Stomach (tissue), 4 donors: ENCODE measurements around the gene COX4I2.

ENCODE experiments used
- CTCF ChIP-seq, 7 experiments: fragments of 450-650 bp in 4 of 7; fragments of 200-600 bp in 3 of 7; sonication (generic) in 3 of 7; IDR thresholded peaks; one replicate each; pipeline ENCODE4 v1.5.1; 2016 to 2019; ENCODE audit warnings: antibody characterized with exemption in 7 of 7, control low read depth in 2 of 7, mild to moderate bottlenecking in 1 of 7
- POLR2A ChIP-seq, 4 donors: fragments of 450-650 bp; IDR thresholded peaks; one replicate each; pipeline ENCODE4 v1.6.1; 2016; ENCODE audit warnings: antibody characterized with exemption in 4 of 4, control low read depth in 2 of 4, mild to moderate bottlenecking in 1 of 4, moderate library complexity in 1 of 4

- TF ChIP-seq POLR2A (IDR thresholded peaks at IDR 0.05) (no peak), CTCF (IDR thresholded peaks at IDR 0.05) (no peak)
Measured at GRCh38 chr20:31607640-31608250, 30.0 kb upstream of the COX4I2 start.
